Activated CD8-positive, alpha-beta memory T cell treated with anti-CD3 and anti-CD28 coated beads, Interleukin-2, amount 50 U/mL, for 4 hours (primary cell): Measurements from ENCODE around the gene CPEB3.
"Not testable (repeated sequence)": the region's sequence is repeated elsewhere in the genome, so short reads cannot be mapped to it uniquely, and the experiment has no call there.

ENCODE experiments used
- DNase-seq: peaks from one replicate; pipeline ENCODE4 v3.0.0-alpha.2; 2020

CPEB3 gene

GRCh38 chr10:92265687-92266258 lies 25.1 kb downstream of the CPEB3 start:
- DNase-seq = no peak

- DNase-seq = no peak
Measured at GRCh38 chr10:92264249-92264648, 26.6 kb downstream of the CPEB3 start.

- DNase-seq = no peak
Measured at GRCh38 chr10:92263396-92263795, 27.5 kb downstream of the CPEB3 start.

GRCh38 chr10:92248566-92248965 lies 42.3 kb downstream of the CPEB3 start:
- no peak for DNase-seq

GRCh38 chr10:92244796-92245195 lies 46.1 kb downstream of the CPEB3 start:
- no peak for DNase-seq

- DNase-seq = peak; percentile 39
Measured at GRCh38 chr10:92242910-92243671, 47.8 kb downstream of the CPEB3 start.

- DNase-seq = no peak
Measured at GRCh38 chr10:92242380-92242779, 48.5 kb downstream of the CPEB3 start.

GRCh38 chr10:92241501-92241900 lies 49.4 kb downstream of the CPEB3 start:
- no peak for DNase-seq

GRCh38 chr10:92241158-92241500 lies 49.7 kb downstream of the CPEB3 start:
- DNase-seq = no peak

GRCh38 chr10:92240289-92241157 lies 50.4 kb downstream of the CPEB3 start:
- DNase-seq = peak; percentile 26

GRCh38 chr10:92239600-92240288 lies 51.1 kb downstream of the CPEB3 start:
- DNase-seq = peak; percentile 46

- no peak for DNase-seq
Measured at GRCh38 chr10:92239151-92239599, 51.7 kb downstream of the CPEB3 start.

GRCh38 chr10:92238586-92239098 lies 52.2 kb downstream of the CPEB3 start:
- DNase-seq = no peak

- DNase-seq = no peak
Measured at GRCh38 chr10:92238054-92238585, 52.8 kb downstream of the CPEB3 start.

GRCh38 chr10:92231196-92231595 lies 59.7 kb downstream of the CPEB3 start:
- no peak for DNase-seq

GRCh38 chr10:92222603-92223262 lies 68.1 kb downstream of the CPEB3 start:
- DNase-seq = no peak

GRCh38 chr10:92219559-92219958 lies 71.3 kb downstream of the CPEB3 start:
- no peak for DNase-seq

- no peak for DNase-seq
Measured at GRCh38 chr10:92218569-92218968, 72.3 kb downstream of the CPEB3 start.

GRCh38 chr10:92216608-92217007 lies 74.3 kb downstream of the CPEB3 start:
- DNase-seq = not testable (repeated sequence)

- DNase-seq = not testable (repeated sequence)
Measured at GRCh38 chr10:92215222-92215621, 75.7 kb downstream of the CPEB3 start.

GRCh38 chr10:92213049-92213448 lies 77.8 kb downstream of the CPEB3 start:
- DNase-seq = no peak

GRCh38 chr10:92208736-92209135 lies 82.1 kb downstream of the CPEB3 start:
- no peak for DNase-seq
